ENCODE results near the gene PCCA. TPM values are rescaled to one million over a fixed set of nuclear protein-coding genes. Genes with fewer than 3 reads are reported as not detected.
A peak's percentile ranks its signal among the peaks of the same experiment; 100 is the strongest.

PCCA gene
- total and polyA plus RNA-seq, 2 donors (not counting 1 experiment from before 2014, with no cell fraction given) = 11.2 to 73.0 TPM

GRCh38 chr13:100211016-100211710, 122.3 kb downstream of the PCCA start:
- Histone ChIP-seq H3K4me1 (ENCODE audit: control insufficient read depth, extremely low read depth, insufficient read depth, low read length) (peaks cover 9% of the 10 kb centered on the region), H4K20me1 (ENCODE audit: control insufficient read depth, extremely low read depth, insufficient read depth, low read length) (no peaks in the 10 kb centered on the region), H3K36me3 (ENCODE audit: control insufficient read depth, insufficient read depth, low read length) (no peaks in the 10 kb centered on the region), H3K4me2 (ENCODE audit: extremely low read depth, insufficient read depth, low read length) (no peak overlapping the region), H3K27me3 (ENCODE audit: control insufficient read depth, insufficient read depth, low read length) (no peaks in the 10 kb centered on the region), H3K79me2 (ENCODE audit: control insufficient read depth, insufficient read depth, low read length) (no peaks in the 10 kb centered on the region), H3K4me3 (replicated peaks in 1 of 4; ENCODE audit: control extremely low read depth in 1 of 4, insufficient read depth in 1 of 4, low read depth in 3 of 4, low read length in 4 of 4) (no peak overlapping the region), H3K9me3 (ENCODE audit: control insufficient read depth, insufficient read depth, low read depth, low read length) (no peaks in the 10 kb centered on the region), H2AFZ (ENCODE audit: low read length) (no peak overlapping the region), H3K9ac (ENCODE audit: insufficient read depth, low read length) (no peak overlapping the region), H3K27ac (ENCODE audit: insufficient read depth, low read length) (no peak overlapping the region)
- TF ChIP-seq EZH2 (IDR thresholded peaks at IDR 0.05; ENCODE audit: low read length, missing control alignments) (no peak), CTCF (conservative IDR thresholded peaks at IDR 0.05 in 1 of 2, IDR thresholded peaks at IDR 0.05 in 1 of 2; ENCODE audit: low read depth in 1 of 2, low read length in 2 of 2) (no peak)
- DNase-seq (ENCODE audit: low read depth in 2 of 2) = peak in 1 of 2 donors; percentile 80

GRCh38 chr13:100212904-100213553, 124.1 kb downstream of the PCCA start:
- no peak for TF ChIP-seq EZH2 (IDR thresholded peaks at IDR 0.05; ENCODE audit: low read length, missing control alignments)
- H3K4me2 ChIP-seq (ENCODE audit: extremely low read depth, insufficient read depth, low read length) = no peak overlapping the region
- H3K4me1 ChIP-seq (ENCODE audit: control insufficient read depth, extremely low read depth, insufficient read depth, low read length) = peaks cover 9% of the 10 kb centered on the region
- no peak overlapping the region for H3K9ac ChIP-seq (ENCODE audit: insufficient read depth, low read length)
- H3K36me3 ChIP-seq (ENCODE audit: control insufficient read depth, insufficient read depth, low read length) = no peaks in the 10 kb centered on the region
- no peaks in the 10 kb centered on the region for H3K79me2 ChIP-seq (ENCODE audit: control insufficient read depth, insufficient read depth, low read length)
- H4K20me1 ChIP-seq (ENCODE audit: control insufficient read depth, extremely low read depth, insufficient read depth, low read length) = no peaks in the 10 kb centered on the region
- H3K27me3 ChIP-seq (ENCODE audit: control insufficient read depth, insufficient read depth, low read length) = no peaks in the 10 kb centered on the region
- no peaks in the 10 kb centered on the region for H3K9me3 ChIP-seq (ENCODE audit: control insufficient read depth, insufficient read depth, low read depth, low read length)
- H2AFZ ChIP-seq (ENCODE audit: low read length) = no peak overlapping the region
- H3K4me3 ChIP-seq (replicated peaks in 1 of 4; ENCODE audit: control extremely low read depth in 1 of 4, insufficient read depth in 1 of 4, low read depth in 3 of 4, low read length in 4 of 4) = no peak overlapping the region
- H3K27ac ChIP-seq (ENCODE audit: insufficient read depth, low read length) = no peak overlapping the region
- DNase-seq (ENCODE audit: low read depth in 2 of 2) = no peak

- H3K36me3 ChIP-seq (ENCODE audit: control insufficient read depth, insufficient read depth, low read length) = no peaks in the 10 kb centered on the region
- H4K20me1 ChIP-seq (ENCODE audit: control insufficient read depth, extremely low read depth, insufficient read depth, low read length) = no peaks in the 10 kb centered on the region
- no peak overlapping the region for H2AFZ ChIP-seq (ENCODE audit: low read length)
- no peaks in the 10 kb centered on the region for H3K9me3 ChIP-seq (ENCODE audit: control insufficient read depth, insufficient read depth, low read depth, low read length)
- peaks cover 9% of the 10 kb centered on the region for H3K4me1 ChIP-seq (ENCODE audit: control insufficient read depth, extremely low read depth, insufficient read depth, low read length)
- H3K4me3 ChIP-seq (replicated peaks in 1 of 4; ENCODE audit: control extremely low read depth in 1 of 4, insufficient read depth in 1 of 4, low read depth in 3 of 4, low read length in 4 of 4) = no peak overlapping the region
- no peaks in the 10 kb centered on the region for H3K27me3 ChIP-seq (ENCODE audit: control insufficient read depth, insufficient read depth, low read length)
- H3K27ac ChIP-seq (ENCODE audit: insufficient read depth, low read length) = no peak overlapping the region
- DNase-seq (ENCODE audit: low read depth in 2 of 2) = peak; percentile 33 to 65
- no peak for TF ChIP-seq EZH2 (IDR thresholded peaks at IDR 0.05; ENCODE audit: low read length, missing control alignments)
- no peak for TF ChIP-seq CTCF (conservative IDR thresholded peaks at IDR 0.05 in 1 of 2, IDR thresholded peaks at IDR 0.05 in 1 of 2; ENCODE audit: low read depth in 1 of 2, low read length in 2 of 2)
- H3K9ac ChIP-seq (ENCODE audit: insufficient read depth, low read length) = no peak overlapping the region
- no peak overlapping the region for H3K4me2 ChIP-seq (ENCODE audit: extremely low read depth, insufficient read depth, low read length)
- H3K79me2 ChIP-seq (ENCODE audit: control insufficient read depth, insufficient read depth, low read length) = no peaks in the 10 kb centered on the region
These were observed 124.7 kb downstream of the PCCA start for GRCh38 chr13:100213576-100213975.
